Measurements from ENCODE around the gene PLXNA4. TPM values are rescaled to one million over a fixed set of nuclear protein-coding genes. Genes with fewer than 3 reads are reported as not detected.

PLXNA4 gene
- total RNA-seq, 2 donors from 2014 or later, result 24.0 to 42.7 TPM

GRCh38 chr7:132490474-132490873, 85.8 kb downstream of the PLXNA4 start:
- Histone ChIP-seq H3K36me3 (ENCODE audit: control insufficient read depth, insufficient read depth, low read length) (peaks cover 14% of the 10 kb centered on the region), H3K9me3 (ENCODE audit: control insufficient read depth, low read length) (no peaks in the 10 kb centered on the region), H3K4me3 (ENCODE audit: low read length) (no peak overlapping the region), H3K4me1 (ENCODE audit: control insufficient read depth, insufficient read depth, low read length) (no peaks in the 10 kb centered on the region), H3K27me3 (ENCODE audit: control insufficient read depth, insufficient read depth, low read length, poor library complexity, severe bottlenecking) (no peaks in the 10 kb centered on the region), H3K27ac (ENCODE audit: low read depth, low read length) (no peak overlapping the region), H3K9ac (ENCODE audit: extremely low read depth, low read length, poor library complexity, severe bottlenecking) (no peak overlapping the region)
- Mint-ChIP-seq H3K9me3 (no peaks in the 10 kb centered on the region), H3K27ac (no peak overlapping the region), H3K4me3 (no peak overlapping the region), H3K27me3 (ENCODE audit: insufficient read depth) (no peaks in the 10 kb centered on the region), H3K4me1 (no peaks in the 10 kb centered on the region), H3K36me3 (ENCODE audit: low read depth) (peaks cover 24% of the 10 kb centered on the region)
- no peak for TF ChIP-seq CTCF (conservative IDR thresholded peaks at IDR 0.05)
- WGBS, 2 experiments (ENCODE audit: insufficient coverage in 1 of 2, insufficient read length in 1 of 2), result 64 to 69% methylated on average over 3 to 4 of the region's 4 CpGs
- DNase-seq, result no peak

- peaks cover 24% of the 10 kb centered on the region for H3K36me3 Mint-ChIP-seq (ENCODE audit: low read depth)
- H3K27ac ChIP-seq (ENCODE audit: low read depth, low read length), result no peak overlapping the region
- no peaks in the 10 kb centered on the region for H3K9me3 ChIP-seq (ENCODE audit: control insufficient read depth, low read length)
- DNase-seq, result no peak
- H3K9ac ChIP-seq (ENCODE audit: extremely low read depth, low read length, poor library complexity, severe bottlenecking), result no peak overlapping the region
- H3K4me3 ChIP-seq (ENCODE audit: low read length), result no peak overlapping the region
- no peaks in the 10 kb centered on the region for H3K4me1 ChIP-seq (ENCODE audit: control insufficient read depth, insufficient read depth, low read length)
- no peaks in the 10 kb centered on the region for H3K4me1 Mint-ChIP-seq
- no peak overlapping the region for H3K4me3 Mint-ChIP-seq
- no peaks in the 10 kb centered on the region for H3K27me3 Mint-ChIP-seq (ENCODE audit: insufficient read depth)
- WGBS, 2 experiments (ENCODE audit: insufficient coverage in 1 of 2, insufficient read length in 1 of 2), result 92% methylated on average over 4 to 6 of the region's 6 CpGs
- peaks cover 14% of the 10 kb centered on the region for H3K36me3 ChIP-seq (ENCODE audit: control insufficient read depth, insufficient read depth, low read length)
- H3K27ac Mint-ChIP-seq, result no peak overlapping the region
- TF ChIP-seq CTCF (conservative IDR thresholded peaks at IDR 0.05), result no peak
- H3K9me3 Mint-ChIP-seq, result no peaks in the 10 kb centered on the region
- H3K27me3 ChIP-seq (ENCODE audit: control insufficient read depth, insufficient read depth, low read length, poor library complexity, severe bottlenecking), result no peaks in the 10 kb centered on the region
These were observed 86.5 kb downstream of the PLXNA4 start for GRCh38 chr7:132489776-132490237.

DNA sequence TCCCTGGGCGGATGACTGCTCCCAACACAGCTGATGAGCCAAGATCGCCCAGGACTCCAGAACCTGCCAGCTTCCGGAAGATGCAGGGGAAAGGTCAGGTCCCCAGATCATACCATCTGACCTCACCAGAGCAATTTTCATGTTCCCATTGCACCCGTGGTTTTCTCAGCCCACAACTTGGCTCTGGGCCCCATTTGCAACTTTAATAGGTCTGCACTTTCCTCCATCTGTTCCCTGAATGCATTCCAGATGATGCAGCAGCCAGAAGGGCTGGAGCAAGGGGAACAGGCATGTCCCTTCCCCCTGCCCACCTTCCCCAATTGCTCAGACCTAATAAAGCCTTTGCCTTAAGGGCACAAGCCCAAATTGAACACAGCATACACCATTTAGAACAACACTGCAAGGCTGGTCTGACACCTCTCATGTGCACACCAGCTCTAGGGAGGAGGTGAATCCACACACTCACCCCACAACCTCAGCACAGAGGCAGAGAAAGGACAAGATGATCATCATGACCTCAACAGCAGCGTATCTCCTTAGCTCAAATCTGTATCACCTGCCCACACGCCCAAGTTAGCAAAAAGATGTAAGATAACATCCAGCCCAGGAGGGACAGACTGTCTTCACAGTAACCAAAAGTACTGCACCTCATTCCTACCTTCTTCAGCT, 87.5 kb downstream of the PLXNA4 start:
- no peaks in the 10 kb centered on the region for H3K4me1 Mint-ChIP-seq
- 95 to 98% methylated on average over 6 of the region's 6 CpGs for WGBS, 2 experiments (ENCODE audit: insufficient coverage in 1 of 2, insufficient read length in 1 of 2)
- no peaks in the 10 kb centered on the region for H3K4me1 ChIP-seq (ENCODE audit: control insufficient read depth, insufficient read depth, low read length)
- no peak overlapping the region for H3K4me3 ChIP-seq (ENCODE audit: low read length)
- H3K4me3 Mint-ChIP-seq, result no peak overlapping the region
- H3K36me3 Mint-ChIP-seq (ENCODE audit: low read depth), result peaks cover 27% of the 10 kb centered on the region
- no peaks in the 10 kb centered on the region for H3K9me3 Mint-ChIP-seq
- H3K27ac Mint-ChIP-seq, result no peak overlapping the region
- H3K36me3 ChIP-seq (ENCODE audit: control insufficient read depth, insufficient read depth, low read length), result peaks cover 14% of the 10 kb centered on the region
- no peaks in the 10 kb centered on the region for H3K27me3 ChIP-seq (ENCODE audit: control insufficient read depth, insufficient read depth, low read length, poor library complexity, severe bottlenecking)
- DNase-seq, result no peak
- no peak for TF ChIP-seq CTCF (conservative IDR thresholded peaks at IDR 0.05)
- no peak overlapping the region for H3K27ac ChIP-seq (ENCODE audit: low read depth, low read length)
- no peaks in the 10 kb centered on the region for H3K27me3 Mint-ChIP-seq (ENCODE audit: insufficient read depth)
- H3K9me3 ChIP-seq (ENCODE audit: control insufficient read depth, low read length), result no peaks in the 10 kb centered on the region
- no peak overlapping the region for H3K9ac ChIP-seq (ENCODE audit: extremely low read depth, low read length, poor library complexity, severe bottlenecking)

Data from endodermal cell (in vitro differentiated cells).